ENCODE measurements around the gene ABTB2. TPM values are rescaled to one million over a fixed set of nuclear protein-coding genes. Genes with fewer than 3 reads are reported as not detected.
A peak's percentile ranks its signal among the peaks of the same experiment; 100 is the strongest.

Gene ABTB2
- total and polyA plus RNA-seq, 7 donors = 4.5 to 24.7 (median 18.5) TPM

DNA sequence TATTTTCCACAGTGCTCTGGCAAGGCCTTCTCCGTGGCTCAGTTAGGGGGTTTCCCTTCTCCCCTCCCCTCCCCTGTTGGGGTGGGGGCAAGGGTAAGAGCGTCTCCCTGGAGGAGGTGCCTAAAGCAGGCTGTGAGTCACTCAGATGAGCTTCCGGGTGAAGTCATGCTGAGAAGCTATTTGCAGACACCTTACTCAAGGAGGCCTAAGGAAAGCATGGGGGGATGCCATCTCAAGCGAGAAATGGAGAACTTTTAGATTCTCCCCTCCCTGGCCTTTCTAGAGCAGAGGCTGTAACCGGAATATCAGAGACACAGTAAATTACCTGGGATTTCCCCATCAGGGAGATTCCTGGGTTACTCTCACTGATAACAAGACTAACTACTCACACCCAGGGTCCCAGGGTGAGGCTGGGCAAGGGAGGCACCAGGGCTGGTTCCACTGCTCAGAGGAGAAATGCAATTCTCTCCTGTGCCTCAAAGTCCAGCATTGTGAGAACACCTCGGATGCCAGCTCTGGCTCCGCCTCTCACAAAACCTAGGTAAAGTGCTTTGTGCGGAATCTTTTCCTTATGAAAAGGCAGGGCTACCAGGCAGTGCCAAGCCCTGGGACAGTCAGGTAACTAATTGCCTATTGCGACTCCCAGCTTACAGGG lies 123.6 kb downstream of the ABTB2 start:
- H3K36me3 ChIP-seq (ENCODE audit: insufficient read depth in 1 of 2, low read depth in 1 of 2) = no peaks in the 10 kb centered on the region
- 65 to 73% (median 73%) methylated on average over 9 of the region's 9 CpGs for WGBS, 3 donors
- TF ChIP-seq, protein P1, sequence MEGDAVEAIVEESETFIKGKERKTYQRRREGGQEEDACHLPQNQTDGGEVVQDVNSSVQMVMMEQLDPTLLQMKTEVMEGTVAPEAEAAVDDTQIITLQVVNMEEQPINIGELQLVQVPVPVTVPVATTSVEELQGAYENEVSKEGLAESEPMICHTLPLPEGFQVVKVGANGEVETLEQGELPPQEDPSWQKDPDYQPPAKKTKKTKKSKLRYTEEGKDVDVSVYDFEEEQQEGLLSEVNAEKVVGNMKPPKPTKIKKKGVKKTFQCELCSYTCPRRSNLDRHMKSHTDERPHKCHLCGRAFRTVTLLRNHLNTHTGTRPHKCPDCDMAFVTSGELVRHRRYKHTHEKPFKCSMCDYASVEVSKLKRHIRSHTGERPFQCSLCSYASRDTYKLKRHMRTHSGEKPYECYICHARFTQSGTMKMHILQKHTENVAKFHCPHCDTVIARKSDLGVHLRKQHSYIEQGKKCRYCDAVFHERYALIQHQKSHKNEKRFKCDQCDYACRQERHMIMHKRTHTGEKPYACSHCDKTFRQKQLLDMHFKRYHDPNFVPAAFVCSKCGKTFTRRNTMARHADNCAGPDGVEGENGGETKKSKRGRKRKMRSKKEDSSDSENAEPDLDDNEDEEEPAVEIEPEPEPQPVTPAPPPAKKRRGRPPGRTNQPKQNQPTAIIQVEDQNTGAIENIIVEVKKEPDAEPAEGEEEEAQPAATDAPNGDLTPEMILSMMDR (IDR thresholded peaks at IDR 0.05) = no peak
- peak overlapping the region; percentile 77 for H3K27ac ChIP-seq
- H3K9me3 ChIP-seq = no peaks in the 10 kb centered on the region
- peak; percentile 93 to 98 (median 97) for ATAC-seq
- intact Hi-C loops (cut with DNase I) = no loop called here
- H3K4me3 ChIP-seq = no peak overlapping the region
- DNase-seq = no peak
- H3K4me1 ChIP-seq = peaks cover 12% of the 10 kb centered on the region
- H3K27me3 ChIP-seq (ENCODE audit: insufficient read depth in 3 of 3, low read length in 2 of 3) = no peaks in the 10 kb centered on the region

DNA sequence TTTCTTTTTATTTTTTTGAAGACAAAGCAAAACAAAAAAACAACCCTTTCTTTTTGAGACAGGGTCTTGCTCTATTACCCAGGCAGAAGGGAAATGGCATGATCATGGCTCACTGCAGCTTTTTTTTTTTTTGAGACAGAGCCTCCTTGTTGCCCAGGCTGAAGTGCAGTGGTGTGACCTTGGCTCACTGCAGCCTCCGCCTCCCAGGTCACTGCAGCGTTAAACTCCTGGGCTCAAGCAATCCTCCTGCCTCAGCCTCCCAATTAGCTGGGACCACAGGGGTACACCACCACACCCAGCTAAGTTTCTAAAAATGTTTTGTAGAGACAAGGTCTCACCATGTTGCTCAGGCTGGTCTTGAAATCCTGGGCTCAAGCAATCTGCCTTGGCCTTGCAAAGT lies 124.6 kb downstream of the ABTB2 start:
- intact Hi-C loops (cut with DNase I) = no loop called here
- ATAC-seq (no peak), DNase-seq (no peak)
- no peaks in the 10 kb centered on the region for H3K9me3 ChIP-seq
- TF ChIP-seq, protein P1 (IDR thresholded peaks at IDR 0.05) = no peak
- 91 to 98% (median 97%) methylated on average over 2 of the region's 2 CpGs for WGBS, 3 donors
- no peaks in the 10 kb centered on the region for H3K36me3 ChIP-seq (ENCODE audit: insufficient read depth in 1 of 2, low read depth in 1 of 2)
- H3K27ac ChIP-seq = no peak overlapping the region
- H3K4me3 ChIP-seq = no peak overlapping the region
- no peaks in the 10 kb centered on the region for H3K27me3 ChIP-seq (ENCODE audit: insufficient read depth in 3 of 3, low read length in 2 of 3)
- peaks cover 12% of the 10 kb centered on the region for H3K4me1 ChIP-seq

DNA sequence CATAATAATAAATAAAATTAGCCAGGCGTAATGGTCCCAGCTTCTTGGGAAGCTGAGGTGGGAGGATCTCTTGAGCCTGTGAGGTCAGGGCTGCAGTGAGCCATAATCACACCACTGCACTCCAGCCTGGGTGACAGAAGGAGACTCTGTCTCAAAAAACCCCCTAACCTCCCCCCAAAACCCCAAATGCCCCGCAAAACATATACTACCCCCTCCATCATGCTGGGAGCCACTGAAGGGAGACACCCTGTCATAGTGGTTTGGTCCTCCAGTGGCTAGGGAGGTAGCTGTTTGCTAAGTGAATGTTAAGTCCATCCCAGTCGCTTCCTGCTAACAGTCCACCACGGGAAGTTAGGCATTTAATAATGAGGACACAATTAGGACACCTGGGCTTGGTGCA lies 125.0 kb downstream of the ABTB2 start:
- Histone ChIP-seq H3K36me3 (ENCODE audit: insufficient read depth in 1 of 2, low read depth in 1 of 2) (no peaks in the 10 kb centered on the region), H3K9me3 (no peaks in the 10 kb centered on the region), H3K4me3 (no peak overlapping the region), H3K27ac (no peak overlapping the region), H3K4me1 (peaks cover 12% of the 10 kb centered on the region), H3K27me3 (ENCODE audit: insufficient read depth in 3 of 3, low read length in 2 of 3) (no peaks in the 10 kb centered on the region)
- TF ChIP-seq, protein P1 (IDR thresholded peaks at IDR 0.05) = no peak
- intact Hi-C loops (cut with DNase I) = no loop called here
- WGBS, 3 donors = 87 to 91% (median 90%) methylated on average over 4 of the region's 4 CpGs
- ATAC-seq = no peak
- no peak for DNase-seq

DNA sequence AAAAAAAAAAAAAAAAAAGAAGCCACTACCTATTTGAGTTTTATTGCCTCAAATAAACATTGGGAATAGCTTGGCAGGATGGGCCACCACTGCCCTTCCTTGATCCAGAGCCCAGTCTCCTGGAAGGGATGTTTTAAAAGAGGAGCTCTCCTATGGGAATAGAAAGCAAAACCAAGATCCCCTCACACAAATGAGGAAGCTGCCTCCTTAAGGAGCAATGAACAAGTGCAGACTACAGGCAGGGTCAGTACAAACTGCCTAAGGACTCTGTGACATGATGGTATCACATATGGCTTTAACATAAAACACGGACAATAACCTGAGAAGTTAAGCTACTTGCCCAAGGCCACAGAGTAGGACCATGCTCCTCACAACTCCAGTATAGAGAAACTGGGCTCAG lies 131.6 kb downstream of the ABTB2 start:
- no peak overlapping the region for H3K4me3 ChIP-seq
- no peaks in the 10 kb centered on the region for H3K9me3 ChIP-seq
- intact Hi-C loops (cut with DNase I) = no loop called here
- ATAC-seq (no peak), DNase-seq (no peak)
- H3K27me3 ChIP-seq (ENCODE audit: insufficient read depth in 3 of 3, low read length in 2 of 3) = no peaks in the 10 kb centered on the region
- TF ChIP-seq, protein P1 (IDR thresholded peaks at IDR 0.05) = no peak
- peaks cover 8% of the 10 kb centered on the region for H3K4me1 ChIP-seq
- H3K36me3 ChIP-seq (ENCODE audit: insufficient read depth in 1 of 2, low read depth in 1 of 2) = no peaks in the 10 kb centered on the region
- WGBS, 3 donors = 88 to 100% (median 93%) methylated on average over 1 of the region's 1 CpG
- no peak overlapping the region for H3K27ac ChIP-seq

DNA sequence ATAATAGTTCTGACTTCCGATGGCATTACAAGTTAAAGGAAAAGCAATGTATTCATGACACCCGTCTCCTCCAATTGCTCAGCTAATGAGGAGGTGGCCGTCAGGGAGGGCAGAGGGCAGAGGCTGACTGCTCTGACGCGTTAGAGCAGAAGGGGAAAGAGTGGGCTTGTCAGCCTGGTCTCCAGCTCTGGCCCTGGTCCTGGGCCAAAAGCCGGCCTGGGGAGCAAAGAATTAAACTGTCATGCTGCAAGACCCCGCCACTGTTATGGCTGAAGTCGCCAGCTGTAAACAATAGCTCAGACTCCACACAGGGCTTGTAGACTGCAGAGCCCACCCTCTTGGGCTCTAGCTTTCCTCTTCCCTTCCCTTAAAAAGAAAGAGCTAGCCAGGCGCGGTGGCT lies 132.7 kb downstream of the ABTB2 start:
- ATAC-seq (no peak), DNase-seq (no peak)
- TF ChIP-seq, protein P1 (IDR thresholded peaks at IDR 0.05) = no peak
- Histone ChIP-seq H3K27me3 (ENCODE audit: insufficient read depth in 3 of 3, low read length in 2 of 3) (no peaks in the 10 kb centered on the region), H3K4me1 (peaks cover 12% of the 10 kb centered on the region), H3K36me3 (ENCODE audit: insufficient read depth in 1 of 2, low read depth in 1 of 2) (no peaks in the 10 kb centered on the region), H3K4me3 (no peak overlapping the region), H3K9me3 (no peaks in the 10 kb centered on the region), H3K27ac (no peak overlapping the region)
- 70 to 93% (median 79%) methylated on average over 10 of the region's 10 CpGs for WGBS, 3 donors
- intact Hi-C loops (cut with DNase I) = no loop called here

Measured in psoas muscle (tissue), 8 donors.